PFSK-1 (cell line): Measurements from ENCODE around the gene REXO4.

Source experiments
- FOXP2 ChIP-seq: optimal IDR thresholded peaks from 2 replicates; pipeline ENCODE3; 2011; ENCODE audit warnings: borderline replicate concordance, control low read depth, inconsistent platforms; ENCODE audit not compliant: insufficient read depth; ENCODE audit errors: extremely low read length, extremely low read depth
- POLR2AphosphoS5 ChIP-seq: IDR thresholded peaks from 2 replicates; pipeline ENCODE4 v1.6.1; 2012; ENCODE audit warnings: low read depth, mild to moderate bottlenecking, control low read depth, low read length, moderate library complexity
- SIN3A ChIP-seq: IDR thresholded peaks from 2 replicates; pipeline ENCODE4 v1.6.1; 2012; ENCODE audit warnings: mild to moderate bottlenecking, low read length, moderate library complexity, borderline replicate concordance; ENCODE audit not compliant: insufficient read depth
- TAF1 ChIP-seq: IDR thresholded peaks from 2 replicates; pipeline ENCODE4 v1.6.1; 2012; ENCODE audit warnings: low read length, control low read depth, borderline replicate concordance; ENCODE audit not compliant: insufficient read depth
- TF ChIP-seq, protein P1 (sequence below), 2 experiments: IDR thresholded peaks; 2 replicates each; pipeline versions ENCODE4 v1.6.1 to v1.8.0; 2011 to 2012; ENCODE audit warnings: low read depth in 2 of 2, low read length in 2 of 2, control low read depth in 1 of 2, inconsistent platforms in 1 of 2, mild to moderate bottlenecking in 1 of 2, moderate library complexity in 1 of 2; ENCODE audit not compliant: insufficient read depth in 1 of 2

Gene REXO4

DNA sequence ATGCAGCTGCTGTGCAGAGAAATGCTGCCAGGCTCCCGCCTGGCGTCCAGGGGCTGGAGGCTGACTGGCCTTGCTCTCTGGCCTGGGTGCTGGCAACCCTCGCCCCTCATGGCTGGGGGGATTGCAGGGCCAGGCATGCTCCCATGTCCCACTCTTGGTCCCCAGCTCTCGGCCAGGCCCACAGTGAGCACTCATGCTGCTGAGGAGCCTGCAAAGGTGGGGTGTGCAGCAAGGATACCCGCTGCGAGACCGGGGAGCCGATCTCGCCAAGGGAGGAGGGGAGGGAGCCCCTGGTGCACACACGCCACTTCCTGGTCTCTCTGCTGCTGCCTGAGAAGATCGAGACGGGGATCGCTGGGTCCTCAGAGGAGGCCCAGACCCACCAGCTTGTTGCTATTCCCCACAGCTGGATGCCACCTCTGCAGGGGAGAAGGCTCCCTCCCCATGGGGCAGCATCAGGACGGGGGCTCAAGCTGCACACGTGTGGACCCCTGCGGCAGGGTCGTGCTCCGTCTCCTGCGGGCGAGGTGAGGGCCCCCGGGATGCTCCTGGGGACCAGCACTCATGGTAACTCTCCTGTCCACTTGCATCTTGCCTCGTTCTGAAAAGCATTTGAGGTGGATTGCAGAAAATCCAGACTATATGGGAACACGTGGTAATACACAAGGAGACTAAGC lies 27.6 kb upstream of the REXO4 start:
- TF ChIP-seq TAF1 (no peak), FOXP2 (no peak), POLR2AphosphoS5 (no peak), SIN3A (no peak)
- TF ChIP-seq, protein P1, sequence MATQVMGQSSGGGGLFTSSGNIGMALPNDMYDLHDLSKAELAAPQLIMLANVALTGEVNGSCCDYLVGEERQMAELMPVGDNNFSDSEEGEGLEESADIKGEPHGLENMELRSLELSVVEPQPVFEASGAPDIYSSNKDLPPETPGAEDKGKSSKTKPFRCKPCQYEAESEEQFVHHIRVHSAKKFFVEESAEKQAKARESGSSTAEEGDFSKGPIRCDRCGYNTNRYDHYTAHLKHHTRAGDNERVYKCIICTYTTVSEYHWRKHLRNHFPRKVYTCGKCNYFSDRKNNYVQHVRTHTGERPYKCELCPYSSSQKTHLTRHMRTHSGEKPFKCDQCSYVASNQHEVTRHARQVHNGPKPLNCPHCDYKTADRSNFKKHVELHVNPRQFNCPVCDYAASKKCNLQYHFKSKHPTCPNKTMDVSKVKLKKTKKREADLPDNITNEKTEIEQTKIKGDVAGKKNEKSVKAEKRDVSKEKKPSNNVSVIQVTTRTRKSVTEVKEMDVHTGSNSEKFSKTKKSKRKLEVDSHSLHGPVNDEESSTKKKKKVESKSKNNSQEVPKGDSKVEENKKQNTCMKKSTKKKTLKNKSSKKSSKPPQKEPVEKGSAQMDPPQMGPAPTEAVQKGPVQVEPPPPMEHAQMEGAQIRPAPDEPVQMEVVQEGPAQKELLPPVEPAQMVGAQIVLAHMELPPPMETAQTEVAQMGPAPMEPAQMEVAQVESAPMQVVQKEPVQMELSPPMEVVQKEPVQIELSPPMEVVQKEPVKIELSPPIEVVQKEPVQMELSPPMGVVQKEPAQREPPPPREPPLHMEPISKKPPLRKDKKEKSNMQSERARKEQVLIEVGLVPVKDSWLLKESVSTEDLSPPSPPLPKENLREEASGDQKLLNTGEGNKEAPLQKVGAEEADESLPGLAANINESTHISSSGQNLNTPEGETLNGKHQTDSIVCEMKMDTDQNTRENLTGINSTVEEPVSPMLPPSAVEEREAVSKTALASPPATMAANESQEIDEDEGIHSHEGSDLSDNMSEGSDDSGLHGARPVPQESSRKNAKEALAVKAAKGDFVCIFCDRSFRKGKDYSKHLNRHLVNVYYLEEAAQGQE (IDR thresholded peaks at IDR 0.05; ENCODE audit: insufficient read depth in 1 of 2, low read depth in 2 of 2, low read length in 2 of 2), result no peak

DNA sequence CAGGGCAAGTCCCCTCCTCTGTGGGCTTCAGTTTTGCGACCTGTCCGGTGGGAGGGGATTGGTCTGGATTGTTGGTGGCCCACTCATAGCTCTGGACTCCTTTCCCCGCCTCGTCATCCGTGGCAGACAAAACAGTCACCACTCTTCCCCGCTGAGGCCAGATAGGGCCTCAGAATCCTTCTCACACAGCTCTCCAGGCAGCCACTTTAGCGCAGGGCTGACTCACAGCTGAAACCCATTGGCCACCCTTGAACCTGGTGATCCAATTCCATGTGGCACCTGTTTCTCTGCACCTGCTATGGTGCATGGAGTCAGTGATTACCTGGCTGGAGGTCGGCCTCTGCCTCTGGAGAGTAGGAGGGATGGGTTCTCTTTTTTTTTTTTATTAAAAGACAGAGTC lies 26.2 kb upstream of the REXO4 start:
- no peak for TF ChIP-seq SIN3A
- TF ChIP-seq TAF1, result no peak
- no peak for TF ChIP-seq POLR2AphosphoS5
- TF ChIP-seq, protein P1 (IDR thresholded peaks at IDR 0.05; ENCODE audit: insufficient read depth in 1 of 2, low read depth in 2 of 2, low read length in 2 of 2), result no peak
- no peak for TF ChIP-seq FOXP2

DNA sequence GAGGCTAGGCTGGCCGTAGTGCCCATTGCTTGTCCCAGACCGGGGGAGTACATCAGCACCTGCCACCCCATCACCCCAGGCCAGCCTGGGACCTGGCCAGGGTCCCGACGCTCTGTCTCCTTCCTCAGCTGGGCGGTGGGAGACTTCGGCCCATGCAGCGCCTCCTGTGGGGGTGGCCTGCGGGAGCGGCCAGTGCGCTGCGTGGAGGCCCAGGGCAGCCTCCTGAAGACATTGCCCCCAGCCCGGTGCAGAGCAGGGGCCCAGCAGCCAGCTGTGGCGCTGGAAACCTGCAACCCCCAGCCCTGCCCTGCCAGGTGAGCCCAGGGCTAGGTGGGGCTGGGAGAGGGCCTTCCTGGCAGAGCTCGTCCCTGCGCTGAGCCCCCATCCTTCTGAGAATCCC lies 25.4 kb upstream of the REXO4 start:
- TF ChIP-seq SIN3A (no peak), POLR2AphosphoS5 (no peak), TAF1 (no peak), FOXP2 (no peak)
- TF ChIP-seq, protein P1 (IDR thresholded peaks at IDR 0.05; ENCODE audit: insufficient read depth in 1 of 2, low read depth in 2 of 2, low read length in 2 of 2), result no peak

- TF ChIP-seq TAF1 (no peak), SIN3A (no peak), POLR2AphosphoS5 (no peak), FOXP2 (no peak)
- TF ChIP-seq, protein P1 (IDR thresholded peaks at IDR 0.05; ENCODE audit: insufficient read depth in 1 of 2, low read depth in 2 of 2, low read length in 2 of 2), result no peak
These were observed 23.8 kb upstream of the REXO4 start for GRCh38 chr9:133441571-133441970.

DNA sequence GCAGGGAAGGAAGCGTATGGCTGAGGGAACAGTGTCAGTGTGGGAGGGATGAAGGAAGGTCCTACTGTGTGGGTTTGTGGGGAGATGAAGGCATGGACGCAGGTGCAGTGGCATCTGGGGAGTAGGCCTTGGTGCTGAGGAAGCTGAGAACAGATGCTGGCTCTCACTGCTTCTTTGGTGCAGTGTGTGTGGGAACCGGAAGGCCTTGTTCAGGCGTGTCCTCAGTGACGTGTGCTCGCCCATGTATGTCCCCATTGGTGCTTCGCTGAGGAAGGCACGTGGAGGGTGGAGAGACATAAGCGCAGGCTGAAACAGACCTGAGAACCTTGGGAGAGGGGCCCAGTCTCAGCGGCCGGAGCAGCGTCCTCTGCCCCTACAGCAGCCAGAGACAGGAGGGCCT lies 23.1 kb upstream of the REXO4 start:
- TF ChIP-seq POLR2AphosphoS5, result no peak
- no peak for TF ChIP-seq FOXP2
- no peak for TF ChIP-seq SIN3A
- TF ChIP-seq TAF1, result no peak
- TF ChIP-seq, protein P1 (IDR thresholded peaks at IDR 0.05; ENCODE audit: insufficient read depth in 1 of 2, low read depth in 2 of 2, low read length in 2 of 2), result no peak
